ENCODE results near the gene COX15. TPM values are rescaled to one million over a fixed set of nuclear protein-coding genes. Genes with fewer than 3 reads are reported as not detected.

Gene COX15
- total RNA-seq, 1 donor from 2014 or later: 36.1 TPM

Other genes starting within 250 kb of the COX15 start
- not detected in 2 replicates for gene NKX2-3, start 199.2 kb downstream of the COX15 start, total RNA-seq
- 8.6 and 13.8 TPM in 2 replicates for gene SLC25A28, start 111.7 kb downstream of the COX15 start, total RNA-seq
- gene ENTPD7, start 72.6 kb downstream of the COX15 start, total RNA-seq: 18.4 and 20.7 TPM in 2 replicates
- 16.9 and 19.8 TPM in 2 replicates for gene CUTC, start 107 bp upstream of the COX15 start, total RNA-seq
- gene ABCC2, start 50.5 kb upstream of the COX15 start, total RNA-seq: 0.39 and 0.51 TPM in 2 replicates

Data from dermis microvascular lymphatic vessel endothelial cell (primary cell).